Lower leg skin (tissue), 4 donors: Measurements from ENCODE around the gene LRTM2. TPM values are rescaled to one million over a fixed set of nuclear protein-coding genes. Genes with fewer than 3 reads are reported as not detected.

Source experiments
- DNase-seq, 2 donors: peaks; one replicate each; pipeline ENCODE4 v3.0.0-alpha.2; 2019; ENCODE audit warnings: low spot score in 2 of 2
- H3K4me3 ChIP-seq: fragments of 200-600 bp; sonication (generic); 2 replicates; pipeline ENCODE4 v1.5.1; 2017; ENCODE audit warnings: mild to moderate bottlenecking, low read depth; ENCODE audit not compliant: poor library complexity, severe bottlenecking
- POLR2A ChIP-seq, 2 donors: fragments of 450-650 bp; IDR thresholded peaks; one replicate each; pipeline ENCODE4 v1.6.1; 2016 to 2017; ENCODE audit warnings: antibody characterized with exemption in 2 of 2, mild to moderate bottlenecking in 1 of 2, moderate library complexity in 1 of 2
- WGBS, 2 donors: methylation state at CpG; one replicate each; pipeline ENCODE4 v1.1.5; 2018; 5-methylcytosine and 5-hydroxymethylcytosine counted together
- intact Hi-C: fragments of 100-400 bp; cut with DNase I; formaldehyde crosslinking; loops from one replicate; pipeline ENCODE4 v1.15.0; 2023; ENCODE audit warnings: low total_unique reads
- total RNA-seq, 4 donors: library from RNA; depleted of rRNA; stranded (reverse); fragments of >200 nt; gene quantifications; one replicate each; pipeline ENCODE4 v1.1.0, GENCODE V29; 2016
- TF ChIP-seq, protein P1 (sequence below), 3 donors: fragments of 450-650 bp; IDR thresholded peaks; one replicate each; pipeline ENCODE4 v1.5.1; 2016; ENCODE audit warnings: antibody characterized with exemption in 3 of 3, mild to moderate bottlenecking in 3 of 3, moderate library complexity in 2 of 3

Gene LRTM2
- total RNA-seq, 4 donors from 2014 or later: not detected

DNA sequence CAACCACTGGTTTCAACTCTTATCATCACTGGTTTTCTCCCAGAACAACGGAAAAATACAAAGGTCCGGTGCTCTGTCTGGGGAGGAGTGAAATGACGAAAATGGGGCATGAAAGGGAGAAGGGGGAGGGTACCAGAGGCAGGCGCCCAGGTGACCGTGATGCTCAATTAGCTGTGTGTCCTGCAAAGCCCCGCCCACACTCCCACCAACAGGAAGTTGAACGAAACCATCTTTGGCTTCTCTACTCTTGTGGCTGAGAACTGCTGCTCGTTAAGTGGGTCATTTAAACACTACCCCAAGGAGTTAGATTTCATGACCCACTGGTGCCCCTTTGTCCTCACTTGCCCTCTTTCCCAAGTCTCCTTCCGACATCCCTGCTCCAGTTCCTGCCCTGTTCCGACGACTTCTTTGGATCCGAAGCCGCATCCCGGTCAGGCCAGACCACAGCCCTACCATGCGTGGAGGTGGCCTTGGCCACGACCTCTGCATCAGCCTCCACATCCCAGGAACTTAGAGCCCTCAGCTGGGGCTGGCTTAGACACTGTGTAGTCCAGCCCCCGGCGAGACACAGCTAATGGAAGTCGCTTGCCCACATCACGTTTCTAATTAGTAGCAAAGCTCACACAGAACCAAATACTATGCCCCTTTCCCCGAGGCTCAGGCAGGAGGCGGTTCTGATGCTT, 11.4 kb upstream of the LRTM2 start:
- 87% methylated on average over 22 of the region's 22 CpGs for WGBS, 2 donors
- intact Hi-C loops: no loop called here
- no peak for DNase-seq
- no peak for TF ChIP-seq POLR2A (IDR thresholded peaks at IDR 0.05)
- TF ChIP-seq, protein P1, sequence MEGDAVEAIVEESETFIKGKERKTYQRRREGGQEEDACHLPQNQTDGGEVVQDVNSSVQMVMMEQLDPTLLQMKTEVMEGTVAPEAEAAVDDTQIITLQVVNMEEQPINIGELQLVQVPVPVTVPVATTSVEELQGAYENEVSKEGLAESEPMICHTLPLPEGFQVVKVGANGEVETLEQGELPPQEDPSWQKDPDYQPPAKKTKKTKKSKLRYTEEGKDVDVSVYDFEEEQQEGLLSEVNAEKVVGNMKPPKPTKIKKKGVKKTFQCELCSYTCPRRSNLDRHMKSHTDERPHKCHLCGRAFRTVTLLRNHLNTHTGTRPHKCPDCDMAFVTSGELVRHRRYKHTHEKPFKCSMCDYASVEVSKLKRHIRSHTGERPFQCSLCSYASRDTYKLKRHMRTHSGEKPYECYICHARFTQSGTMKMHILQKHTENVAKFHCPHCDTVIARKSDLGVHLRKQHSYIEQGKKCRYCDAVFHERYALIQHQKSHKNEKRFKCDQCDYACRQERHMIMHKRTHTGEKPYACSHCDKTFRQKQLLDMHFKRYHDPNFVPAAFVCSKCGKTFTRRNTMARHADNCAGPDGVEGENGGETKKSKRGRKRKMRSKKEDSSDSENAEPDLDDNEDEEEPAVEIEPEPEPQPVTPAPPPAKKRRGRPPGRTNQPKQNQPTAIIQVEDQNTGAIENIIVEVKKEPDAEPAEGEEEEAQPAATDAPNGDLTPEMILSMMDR (IDR thresholded peaks at IDR 0.05): no peak
- no peak overlapping the region for H3K4me3 ChIP-seq

DNA sequence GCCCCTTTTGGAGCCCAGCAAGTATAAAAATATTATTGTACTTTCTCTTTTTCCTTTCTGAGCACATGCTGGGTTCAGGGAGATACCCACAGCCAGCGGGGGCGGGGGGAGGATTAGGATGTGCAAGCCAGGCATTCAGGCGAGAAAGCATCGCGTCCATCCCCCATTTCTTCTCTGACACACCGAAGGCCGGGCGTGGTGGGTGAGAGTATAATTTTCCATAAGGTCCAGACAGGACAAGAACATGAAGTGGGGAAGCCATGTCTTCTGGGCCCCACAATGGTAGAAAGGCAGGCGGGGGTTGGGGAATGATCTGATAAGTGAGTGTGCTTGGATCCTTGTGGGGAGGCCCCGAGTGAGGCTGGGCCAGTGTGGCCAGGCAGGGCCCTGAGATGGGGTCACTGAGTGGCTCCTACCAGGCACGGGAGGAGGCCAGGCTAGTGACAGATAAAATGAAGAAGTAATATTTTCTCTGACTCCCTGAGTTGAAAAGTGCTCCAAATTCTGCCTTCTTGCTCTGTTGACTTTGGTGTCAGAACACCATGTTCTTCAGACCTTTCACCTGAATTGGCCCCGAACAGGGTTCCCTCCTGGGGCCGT, 10.7 kb upstream of the LRTM2 start:
- no peak for DNase-seq
- no peak overlapping the region for H3K4me3 ChIP-seq
- 89 to 92% methylated on average over 13 of the region's 13 CpGs for WGBS, 2 donors
- intact Hi-C loops: no loop called here
- TF ChIP-seq, protein P1 (IDR thresholded peaks at IDR 0.05): no peak
- no peak for TF ChIP-seq POLR2A (IDR thresholded peaks at IDR 0.05)

DNA sequence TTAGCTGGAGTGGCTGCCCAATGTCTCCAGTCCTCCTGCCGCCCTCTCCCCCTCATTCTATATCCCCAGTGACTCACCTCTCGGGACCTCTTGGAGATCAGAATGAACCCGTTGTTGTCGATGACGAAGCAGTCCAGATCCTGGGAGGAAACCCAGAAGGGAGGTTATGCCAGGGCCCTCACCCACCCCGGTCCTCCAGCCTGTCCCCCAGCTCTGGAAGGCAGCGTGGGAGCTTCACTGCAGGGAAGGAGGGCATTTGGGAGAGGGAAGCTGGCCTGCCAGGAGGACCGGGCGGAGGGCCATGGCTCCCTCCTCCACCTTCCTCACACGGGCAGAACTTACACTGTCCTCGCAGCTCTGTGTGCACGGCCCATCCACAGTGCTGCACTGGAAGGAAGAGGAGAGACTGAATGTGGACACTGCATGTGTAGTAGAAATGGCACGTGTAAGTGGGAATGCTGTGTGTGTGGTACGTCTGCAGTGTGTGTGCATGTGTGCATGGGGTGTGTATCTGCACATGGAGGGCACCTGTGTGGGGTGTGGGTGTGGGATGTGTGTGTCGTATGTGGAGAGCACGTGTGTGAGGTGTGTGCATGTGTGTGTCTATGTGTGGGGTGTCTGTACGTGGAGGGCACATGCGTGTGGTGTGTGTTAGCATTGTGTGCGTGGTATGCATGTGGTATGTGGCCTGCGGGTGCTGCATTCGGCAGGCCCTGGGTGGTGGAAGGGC, 10.0 kb upstream of the LRTM2 start:
- no peak for TF ChIP-seq POLR2A (IDR thresholded peaks at IDR 0.05)
- TF ChIP-seq, protein P1 (IDR thresholded peaks at IDR 0.05): no peak
- H3K4me3 ChIP-seq: no peak overlapping the region
- 83 to 84% methylated on average over 20 to 21 of the region's 21 CpGs for WGBS, 2 donors
- intact Hi-C loops: no loop called here
- DNase-seq: no peak

DNA sequence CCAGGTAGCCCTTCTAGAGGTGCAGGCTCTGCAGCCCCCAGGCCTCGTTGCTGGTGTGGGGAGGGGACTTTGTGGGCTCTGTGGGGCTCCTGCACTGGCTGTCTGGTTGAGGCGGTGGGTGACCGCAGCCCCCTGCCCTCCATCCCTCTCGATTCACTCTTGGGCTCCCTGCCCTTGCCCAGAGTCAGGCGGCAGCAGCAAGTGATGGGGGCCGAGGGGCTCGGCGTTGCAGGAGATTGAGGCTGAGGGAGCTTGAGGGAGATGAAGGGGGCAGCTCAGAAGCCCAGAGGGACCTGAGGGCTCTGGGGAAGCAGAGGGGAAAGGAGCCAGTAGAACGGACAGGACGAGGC, 9.5 kb upstream of the LRTM2 start:
- WGBS, 2 donors: 84 to 85% methylated on average over 10 of the region's 10 CpGs
- intact Hi-C loops: no loop called here

DNA sequence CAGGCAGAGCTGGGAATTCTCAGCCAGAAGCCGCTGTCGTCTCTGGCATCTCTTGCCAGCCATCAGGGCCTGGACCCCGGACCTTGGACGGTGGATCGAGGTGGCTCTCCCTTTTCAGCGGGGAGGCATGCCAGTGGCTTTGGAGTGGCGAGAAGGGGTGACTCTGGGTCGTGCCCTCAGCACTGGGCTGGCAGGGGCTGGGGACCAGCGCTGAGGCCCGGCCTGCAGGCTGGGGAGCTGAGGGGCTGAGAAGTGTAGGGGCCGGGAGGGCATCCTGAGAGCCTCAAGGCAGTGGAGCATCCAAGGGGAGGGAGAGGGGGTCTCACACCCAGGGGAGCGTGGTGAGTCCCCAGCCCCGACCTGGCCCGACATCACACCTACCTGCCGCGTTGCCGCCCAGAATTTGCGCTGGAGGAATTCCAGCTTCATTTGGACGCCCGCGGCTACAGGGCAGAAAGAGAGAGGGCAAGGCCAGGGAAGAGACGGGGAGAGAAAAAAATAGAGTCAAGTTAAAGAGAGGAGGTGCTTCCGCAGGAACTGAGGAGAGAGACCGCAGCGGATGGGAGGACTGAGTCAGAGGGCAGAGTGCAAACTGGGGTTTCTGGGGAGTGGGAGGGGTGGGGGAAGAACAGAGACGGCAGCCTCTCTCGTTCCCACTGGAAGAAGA, 9.0 kb upstream of the LRTM2 start:
- intact Hi-C loops: no loop called here
- WGBS, 2 donors: 64 to 67% methylated on average over 26 to 27 of the region's 27 CpGs

More for the DNA sequence above, 9.5 kb upstream of the LRTM2 start:
- TF ChIP-seq POLR2A (IDR thresholded peaks at IDR 0.05): no peak
- TF ChIP-seq, protein P1 (IDR thresholded peaks at IDR 0.05): no peak
- H3K4me3 ChIP-seq: no peak overlapping the region
- no peak for DNase-seq

More for the DNA sequence above, 9.0 kb upstream of the LRTM2 start:
- no peak overlapping the region for H3K4me3 ChIP-seq
- DNase-seq: no peak
- no peak for TF ChIP-seq POLR2A (IDR thresholded peaks at IDR 0.05)
- TF ChIP-seq, protein P1 (IDR thresholded peaks at IDR 0.05): no peak
